Endothelial cell (in vitro differentiated cells): ENCODE results near the gene RBCK1. TPM values are rescaled to one million over a fixed set of nuclear protein-coding genes. Genes with fewer than 3 reads are reported as not detected.

Source experiments
- DNase-seq: peaks from one replicate; pipeline ENCODE4 v3.0.0; 2021; ENCODE audit warnings: low spot score
- H3K27ac Mint-ChIP-seq: one replicate; pipeline ENCODE4 v1.8.0; 2021; ENCODE audit warnings: mixed read lengths, inconsistent platforms; ENCODE audit not compliant: unreplicated experiment
- H3K27me3 Mint-ChIP-seq: one replicate; pipeline ENCODE4 v1.8.0; 2021; ENCODE audit warnings: mild to moderate bottlenecking, moderate library complexity, mixed read lengths, inconsistent platforms; ENCODE audit not compliant: unreplicated experiment
- H3K36me3 Mint-ChIP-seq: one replicate; pipeline ENCODE4 v1.8.0; 2021; ENCODE audit warnings: mild to moderate bottlenecking, low read depth, mixed read lengths, inconsistent platforms; ENCODE audit not compliant: unreplicated experiment
- H3K4me1 Mint-ChIP-seq: one replicate; pipeline ENCODE4 v1.8.0; 2021; ENCODE audit warnings: mild to moderate bottlenecking, mixed read lengths, inconsistent platforms; ENCODE audit not compliant: unreplicated experiment
- H3K4me3 Mint-ChIP-seq: one replicate; pipeline ENCODE4 v1.8.0; 2021; ENCODE audit warnings: mild to moderate bottlenecking, mixed read lengths, inconsistent platforms; ENCODE audit not compliant: unreplicated experiment
- H3K9me3 Mint-ChIP-seq: one replicate; pipeline ENCODE4 v1.8.0; 2021; ENCODE audit warnings: mixed read lengths, inconsistent platforms; ENCODE audit not compliant: unreplicated experiment
- total RNA-seq: library from RNA; stranded (reverse); fragmentation: NEBNext Ultra II Directional; extraction: Animal tissue kit (Norgen Biotek cat#: 25700); gene quantifications from one replicate; pipeline ENCODE4 v1.2.1, GENCODE V29; 2021; ENCODE audit not compliant: unreplicated experiment
- TF ChIP-seq, protein P1 (sequence below): fragments of 200-600 bp; sonication (generic); IDR thresholded peaks from one replicate; pipeline ENCODE4 v1.5.0; 2021; ENCODE audit warnings: antibody characterized with exemption; ENCODE audit not compliant: unreplicated experiment

RBCK1 gene
- total RNA-seq, 1 donor from 2014 or later: 68.8 TPM

DNA sequence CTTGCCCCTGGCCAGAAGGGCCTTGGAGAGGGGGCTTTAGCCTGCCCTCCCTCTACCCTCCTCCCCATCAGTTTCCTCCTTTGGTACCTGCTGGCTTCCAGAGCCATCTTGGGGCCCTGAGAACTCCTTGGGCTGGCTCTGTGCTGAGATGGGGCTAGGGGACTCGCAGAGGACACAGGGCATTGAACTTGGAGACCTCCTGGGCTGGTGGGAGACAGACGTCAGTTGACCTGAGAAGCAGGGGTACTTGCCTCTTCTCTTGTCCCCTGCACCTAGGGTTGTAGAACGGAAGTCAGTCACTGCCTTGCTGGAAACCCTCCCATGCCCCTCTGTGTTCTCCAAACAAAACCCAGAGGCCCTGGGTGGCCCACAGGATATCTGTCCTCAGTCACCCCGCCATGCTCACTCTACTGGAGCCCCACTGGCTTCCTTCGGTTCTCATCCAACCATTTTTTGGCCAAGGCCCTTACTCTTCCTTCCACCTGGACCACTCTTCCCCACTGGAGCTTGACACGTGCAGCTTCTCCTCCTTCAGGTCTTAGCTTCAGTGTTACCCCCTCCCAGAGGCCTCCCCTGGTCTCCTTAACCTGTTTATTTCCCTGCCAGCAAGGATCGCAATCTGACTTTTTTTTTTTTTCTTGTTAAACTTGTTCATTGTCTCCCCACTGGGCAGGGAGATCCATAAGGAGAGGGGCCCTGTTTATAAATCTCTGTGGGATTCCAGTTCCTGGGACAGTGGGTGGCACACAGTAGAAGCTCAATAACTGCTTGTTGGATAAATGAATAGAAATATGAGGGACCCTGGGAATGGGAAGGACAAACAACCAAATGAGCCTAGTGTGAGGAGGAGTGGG is 971 bp downstream of the RBCK1 start:
- peaks cover 22% of the 10 kb centered on the region for H3K4me1 Mint-ChIP-seq
- H3K9me3 Mint-ChIP-seq: no peaks in the 10 kb centered on the region
- peak overlapping the region; percentile 48 for H3K27ac Mint-ChIP-seq
- TF ChIP-seq, protein P1, sequence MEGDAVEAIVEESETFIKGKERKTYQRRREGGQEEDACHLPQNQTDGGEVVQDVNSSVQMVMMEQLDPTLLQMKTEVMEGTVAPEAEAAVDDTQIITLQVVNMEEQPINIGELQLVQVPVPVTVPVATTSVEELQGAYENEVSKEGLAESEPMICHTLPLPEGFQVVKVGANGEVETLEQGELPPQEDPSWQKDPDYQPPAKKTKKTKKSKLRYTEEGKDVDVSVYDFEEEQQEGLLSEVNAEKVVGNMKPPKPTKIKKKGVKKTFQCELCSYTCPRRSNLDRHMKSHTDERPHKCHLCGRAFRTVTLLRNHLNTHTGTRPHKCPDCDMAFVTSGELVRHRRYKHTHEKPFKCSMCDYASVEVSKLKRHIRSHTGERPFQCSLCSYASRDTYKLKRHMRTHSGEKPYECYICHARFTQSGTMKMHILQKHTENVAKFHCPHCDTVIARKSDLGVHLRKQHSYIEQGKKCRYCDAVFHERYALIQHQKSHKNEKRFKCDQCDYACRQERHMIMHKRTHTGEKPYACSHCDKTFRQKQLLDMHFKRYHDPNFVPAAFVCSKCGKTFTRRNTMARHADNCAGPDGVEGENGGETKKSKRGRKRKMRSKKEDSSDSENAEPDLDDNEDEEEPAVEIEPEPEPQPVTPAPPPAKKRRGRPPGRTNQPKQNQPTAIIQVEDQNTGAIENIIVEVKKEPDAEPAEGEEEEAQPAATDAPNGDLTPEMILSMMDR: no peak
- peaks cover 33% of the 10 kb centered on the region for H3K36me3 Mint-ChIP-seq
- H3K27me3 Mint-ChIP-seq: peaks cover 9% of the 10 kb centered on the region
- no peak for DNase-seq
- peak overlapping the region; percentile 93 for H3K4me3 Mint-ChIP-seq

DNA sequence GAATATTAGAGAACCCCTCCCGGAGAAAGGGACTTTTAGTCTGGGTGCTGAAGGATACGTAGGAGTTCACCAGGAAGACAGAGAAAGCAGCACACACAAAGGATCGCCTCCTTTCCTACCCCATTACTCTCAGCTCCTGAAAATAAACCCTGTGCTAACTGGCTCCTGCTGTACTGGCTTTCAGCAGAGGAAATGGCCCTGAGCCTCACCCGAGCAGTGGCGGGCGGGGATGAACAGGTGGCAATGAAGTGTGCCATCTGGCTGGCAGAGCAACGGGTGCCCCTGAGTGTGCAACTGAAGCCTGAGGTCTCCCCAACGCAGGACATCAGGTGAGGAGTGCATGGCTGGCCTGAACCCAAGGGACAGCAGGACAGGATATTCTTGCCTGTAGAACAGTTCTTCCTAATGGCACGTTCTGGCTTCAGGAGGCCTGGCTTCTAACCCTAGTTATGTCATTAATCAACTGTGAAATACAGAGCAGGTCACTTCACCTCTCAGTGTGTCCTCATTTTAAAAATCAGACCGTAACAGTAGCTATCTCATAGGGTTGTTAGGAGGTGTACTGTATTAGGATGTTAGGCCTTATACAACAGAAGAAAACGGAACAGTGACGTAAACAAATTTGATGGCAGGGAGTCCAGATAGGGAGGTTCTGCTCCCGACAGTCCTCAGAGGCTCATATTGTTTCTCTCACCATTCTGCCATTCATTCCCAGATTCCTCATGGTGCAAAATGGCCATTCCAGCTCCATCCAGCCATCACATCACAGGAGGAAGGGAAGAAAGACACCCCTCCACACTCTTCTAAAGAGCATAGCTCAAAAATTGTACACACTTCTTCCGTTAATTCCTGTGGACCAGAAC is 1.8 kb downstream of the RBCK1 start:
- peaks cover 33% of the 10 kb centered on the region for H3K36me3 Mint-ChIP-seq
- H3K27me3 Mint-ChIP-seq: peaks cover 9% of the 10 kb centered on the region
- TF ChIP-seq, protein P1: no peak
- peaks cover 22% of the 10 kb centered on the region for H3K4me1 Mint-ChIP-seq
- no peak for DNase-seq
- peak overlapping the region; percentile 93 for H3K4me3 Mint-ChIP-seq
- no peak overlapping the region for H3K27ac Mint-ChIP-seq
- H3K9me3 Mint-ChIP-seq: no peaks in the 10 kb centered on the region

DNA sequence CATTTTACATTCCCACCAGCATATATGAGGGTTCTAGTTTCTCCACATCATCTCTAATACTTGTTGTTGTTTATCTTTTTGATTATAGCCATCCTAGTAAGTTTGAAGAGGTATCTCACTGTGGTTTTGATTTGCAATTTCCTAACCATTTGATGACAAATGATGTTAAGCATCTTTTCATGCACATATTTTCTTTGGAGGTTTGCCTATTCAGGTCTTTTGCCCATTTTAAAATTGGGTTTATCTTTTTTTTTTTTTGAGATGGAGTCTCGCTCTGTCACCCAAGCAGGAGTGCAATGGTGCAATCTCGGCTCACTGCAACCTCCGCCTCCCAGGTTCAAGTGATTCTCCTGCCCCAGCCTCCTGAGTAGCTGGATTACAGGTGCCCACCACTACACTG is 4.0 kb downstream of the RBCK1 start:
- Mint-ChIP-seq H3K27ac (no peak overlapping the region), H3K4me3 (no peak overlapping the region), H3K27me3 (peaks cover 4% of the 10 kb centered on the region), H3K4me1 (peaks cover 17% of the 10 kb centered on the region), H3K9me3 (no peaks in the 10 kb centered on the region), H3K36me3 (peaks cover 34% of the 10 kb centered on the region)
- TF ChIP-seq, protein P1: no peak
- DNase-seq: no peak

DNA sequence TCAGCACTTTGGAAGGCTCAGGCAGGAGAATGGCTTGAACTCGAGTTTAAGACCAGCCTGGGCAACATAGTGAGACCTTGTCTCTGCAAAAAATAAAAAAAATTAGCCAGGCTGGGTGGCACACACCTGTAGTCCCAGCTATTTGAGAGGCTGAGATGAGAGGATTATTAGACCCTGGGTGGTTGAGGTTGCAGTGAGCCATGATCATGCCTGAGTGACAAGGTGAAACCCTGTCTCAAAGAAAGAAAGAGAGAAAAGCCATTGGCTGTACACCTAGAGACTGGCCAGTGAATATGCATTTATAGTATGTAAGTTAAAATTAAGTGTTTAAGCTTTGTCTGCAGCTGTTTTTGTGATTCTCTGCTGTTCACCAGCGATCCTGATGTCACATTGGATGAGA is 6.1 kb downstream of the RBCK1 start:
- no peak for DNase-seq
- H3K9me3 Mint-ChIP-seq: no peaks in the 10 kb centered on the region
- H3K4me1 Mint-ChIP-seq: peaks cover 9% of the 10 kb centered on the region
- no peak overlapping the region for H3K27ac Mint-ChIP-seq
- H3K36me3 Mint-ChIP-seq: peaks cover 37% of the 10 kb centered on the region
- peaks cover 2% of the 10 kb centered on the region for H3K27me3 Mint-ChIP-seq
- TF ChIP-seq, protein P1: no peak
- no peak overlapping the region for H3K4me3 Mint-ChIP-seq
